HepG2 (cell line): Measurements from ENCODE around the gene FBXL2. TPM values are rescaled to one million over a fixed set of nuclear protein-coding genes. Genes with fewer than 3 reads are reported as not detected.

Source experiments
- AGO2 ChIP-seq: fragments of 200-400 bp; formaldehyde crosslinking; optimal IDR thresholded peaks from 2 replicates; pipeline ENCODE3; 2017; ENCODE audit warnings: mild to moderate bottlenecking, low read depth, low read length, moderate library complexity
- ETV5 ChIP-seq: IDR thresholded peaks from 2 replicates; pipeline ENCODE4 v1.6.1; 2018; ENCODE audit warnings: missing biosample characterization, missing genetic modification reagents, inconsistent platforms, borderline replicate concordance
- KLF9 ChIP-seq: IDR thresholded peaks from 2 replicates; pipeline ENCODE4 v1.6.1; 2016; ENCODE audit warnings: low read depth
- MAF1 ChIP-seq: sonication (generic); formaldehyde crosslinking; IDR thresholded peaks from 2 replicates; pipeline ENCODE4 v1.5.0; 2020; ENCODE audit warnings: missing genetic modification reagents, borderline replicate concordance
- MIER3 ChIP-seq: IDR thresholded peaks from 2 replicates; pipeline ENCODE4 v1.6.1; 2016; ENCODE audit warnings: missing compliant biosample characterization, borderline replicate concordance
- SCMH1 ChIP-seq: sonication (generic); formaldehyde crosslinking; IDR thresholded peaks from 2 replicates; pipeline ENCODE4 v1.9.0; 2021; ENCODE audit warnings: missing genetic modification reagents, mild to moderate bottlenecking, borderline replicate concordance
- SETDB1 ChIP-seq: sonication (generic); formaldehyde crosslinking; IDR thresholded peaks from 2 replicates; pipeline ENCODE4 v1.5.1; 2020; ENCODE audit warnings: missing genetic modification reagents, mild to moderate bottlenecking, borderline replicate concordance
- TBL1XR1 ChIP-seq: fragments of 150-350 bp; IDR thresholded peaks from 2 replicates; pipeline ENCODE4 v1.6.1; 2014; ENCODE audit warnings: borderline replicate concordance, low read length; ENCODE audit not compliant: partially characterized antibody
- TBX2 ChIP-seq: sonication (generic); formaldehyde crosslinking; IDR thresholded peaks from 2 replicates; pipeline ENCODE4 v1.5.0; 2020; ENCODE audit warnings: missing genetic modification reagents, mild to moderate bottlenecking, borderline replicate concordance
- TRIM22 ChIP-seq: fragments of 450-650 bp; IDR thresholded peaks from 2 replicates; pipeline ENCODE4 v1.6.1; 2017
- U2AF2 ChIP-seq: fragments of 200-400 bp; formaldehyde crosslinking; IDR thresholded peaks from 2 replicates; pipeline ENCODE4 v1.6.1; 2017; ENCODE audit warnings: low read depth, mild to moderate bottlenecking, low read length
- ZMAT3 ChIP-seq: sonication (generic); formaldehyde crosslinking; conservative IDR thresholded peaks from 2 replicates; pipeline ENCODE4 v1.7.0; 2021; ENCODE audit warnings: missing genetic modification reagents
- ZNF280B ChIP-seq: sonication (generic); formaldehyde crosslinking; IDR thresholded peaks from 2 replicates; pipeline ENCODE4 v1.5.0; 2020; ENCODE audit warnings: missing genetic modification reagents, mild to moderate bottlenecking, borderline replicate concordance
- ZNF441 ChIP-seq: sonication (generic); formaldehyde crosslinking; IDR thresholded peaks from 2 replicates; pipeline ENCODE4 v1.7.0; 2021; ENCODE audit warnings: missing genetic modification reagents, borderline replicate concordance
- ZNF451 ChIP-seq: sonication (generic); formaldehyde crosslinking; IDR thresholded peaks from 2 replicates; pipeline ENCODE4 v1.5.0; 2020; ENCODE audit warnings: mild to moderate bottlenecking, missing genetic modification reagents
- ZNF609 ChIP-seq: sonication (generic); formaldehyde crosslinking; IDR thresholded peaks from 2 replicates; pipeline ENCODE4 v1.4.0; 2020; ENCODE audit warnings: mild to moderate bottlenecking, missing genetic modification reagents, borderline replicate concordance
- ZNF674 ChIP-seq: sonication (generic); formaldehyde crosslinking; IDR thresholded peaks from 2 replicates; pipeline ENCODE4 v1.5.0; 2020; ENCODE audit warnings: low read depth, mild to moderate bottlenecking, missing genetic modification reagents
- ZNF709 ChIP-seq: sonication (generic); formaldehyde crosslinking; IDR thresholded peaks from 2 replicates; pipeline ENCODE4 v1.5.0; 2020; ENCODE audit warnings: mild to moderate bottlenecking, missing genetic modification reagents
- ZNF770 ChIP-seq: sonication (generic); formaldehyde crosslinking; IDR thresholded peaks from 2 replicates; pipeline ENCODE4 v1.5.0; 2020; ENCODE audit warnings: mild to moderate bottlenecking, missing genetic modification reagents
- polyA plus RNA-seq, 8 experiments: library from polyadenylated mRNA; depleted of rRNA in 3 of 8; stranded (reverse) in 7 of 8; unstranded in 1 of 8; fragments of >200 nt; fragmentation: Illumina TruSeq in 4 of 8; extraction: Trizol in 4 of 8; gene quantifications; 2 replicates each; pipeline versions ENCODE4 v1.2.1 to v1.2.3, GENCODE V29; 2011 to 2016; ENCODE audit warnings: low read depth in 4 of 8, missing spikeins in 1 of 8, mixed read lengths in 1 of 8; ENCODE audit not compliant: insufficient read depth in 1 of 8
- total RNA-seq, 5 experiments: library from RNA; depleted of rRNA; stranded (reverse); fragments of >200 nt; fragmentation: Illumina TruSeq; extraction: Trizol; gene quantifications; 2 replicates each; pipeline ENCODE4 v1.2.3, GENCODE V29; 2016; ENCODE audit warnings: low read depth in 1 of 5

The FBXL2 gene
- total and polyA plus RNA-seq, 2 of the 13 experiments (the other 11 are each of a cell fraction or from before 2014, with no cell fraction given), result 1.8 to 5.0 TPM

GRCh38 chr3:33277193-33277882 lies at the start of gene FBXL2 (continued):
- TF ChIP-seq ZNF609 (CRISPR knock-in tag) (no peak), ZMAT3 (no peak), ZNF770 (CRISPR knock-in tag) (no peak), SETDB1 (CRISPR knock-in tag) (no peak), KLF9 (CRISPR knock-in tag) (no peak), ZNF451 (CRISPR knock-in tag) (0 out of 2 replicates have a peak, but pooled peaks have one; percentile 77), AGO2 (peak; percentile 36), U2AF2 (no peak), ETV5 (CRISPR knock-in tag) (no peak), TBX2 (CRISPR knock-in tag) (no peak), TBL1XR1 (no peak), MAF1 (CRISPR knock-in tag) (no peak; the same call in 1 of the 2 replicates), ZNF674 (CRISPR knock-in tag) (no peak), SCMH1 (no peak), ZNF280B (no peak), ZNF441 (CRISPR knock-in tag) (no peak), MIER3 (CRISPR knock-in tag) (no peak), ZNF709 (no peak), TRIM22 (no peak)
